Liver (tissue), 9 donors: ENCODE data around the gene RYR1. TPM values are rescaled to one million over a fixed set of nuclear protein-coding genes. Genes with fewer than 3 reads are reported as not detected.
A peak's percentile ranks its signal among the peaks of the same experiment; 100 is the strongest.
"Not testable (repeated sequence)": the region's sequence is repeated elsewhere in the genome, so short reads cannot be mapped to it uniquely, and the experiment has no call there.

ENCODE experiments used
- DNase-seq: peaks from one replicate; pipeline ENCODE4 v3.0.0-alpha.2; 2017; ENCODE audit warnings: low spot score
- H3K27ac ChIP-seq, 2 donors: one replicate each; pipeline ENCODE4 v1.7.0; 2013; ENCODE audit warnings: inconsistent platforms in 2 of 2, low read length in 2 of 2, control low read depth in 1 of 2, low read depth in 1 of 2, mild to moderate bottlenecking in 1 of 2
- H3K27me3 ChIP-seq, 4 donors: one replicate each; pipeline versions ENCODE4 v1.6.1 to v1.7.0; 2013; ENCODE audit warnings: low read length in 3 of 4, inconsistent platforms in 1 of 4, mild to moderate bottlenecking in 1 of 4, moderate library complexity in 1 of 4; ENCODE audit not compliant: control insufficient read depth in 4 of 4, insufficient read depth in 4 of 4
- H3K36me3 ChIP-seq, 4 donors: one replicate each; pipeline versions ENCODE4 v1.6.1 to v1.7.0; 2013; ENCODE audit warnings: low read length in 3 of 4, mild to moderate bottlenecking in 3 of 4, low read depth in 1 of 4, moderate library complexity in 1 of 4; ENCODE audit not compliant: control insufficient read depth in 4 of 4, insufficient read depth in 3 of 4
- H3K4me1 ChIP-seq, 4 donors: one replicate each; pipeline versions ENCODE4 v1.6.1 to v1.7.0; 2013; ENCODE audit warnings: low read length in 3 of 4, mild to moderate bottlenecking in 3 of 4, moderate library complexity in 1 of 4; ENCODE audit not compliant: control insufficient read depth in 4 of 4, insufficient read depth in 4 of 4
- H3K4me3 ChIP-seq, 3 donors: one replicate each; pipeline versions ENCODE4 v1.6.1 to v1.7.0; 2013; ENCODE audit warnings: low read length in 3 of 3, control low read depth in 1 of 3, low read depth in 1 of 3, mild to moderate bottlenecking in 1 of 3
- H3K9ac ChIP-seq, 2 donors: one replicate each; pipeline ENCODE4 v1.7.0; 2013; ENCODE audit warnings: low read length in 2 of 2, mild to moderate bottlenecking in 2 of 2, moderate library complexity in 2 of 2, control low read depth in 1 of 2, low read depth in 1 of 2
- H3K9me3 ChIP-seq, 4 donors: one replicate each; pipeline versions ENCODE4 v1.6.1 to v1.7.0; 2013; ENCODE audit warnings: low read length in 3 of 4; ENCODE audit not compliant: control insufficient read depth in 4 of 4
- EGR1 ChIP-seq, 2 donors: IDR thresholded peaks; 2 replicates each; pipeline ENCODE4 v1.6.1; 2016 to 2018; ENCODE audit warnings: antibody characterized with exemption in 2 of 2, low read depth in 2 of 2
- FOXA1 ChIP-seq: IDR thresholded peaks from 2 replicates; pipeline ENCODE4 v1.6.1; 2016; ENCODE audit warnings: antibody characterized with exemption
- FOXA2 ChIP-seq: IDR thresholded peaks from 2 replicates; pipeline ENCODE4 v1.6.1; 2016; ENCODE audit warnings: antibody characterized with exemption
- GABPA ChIP-seq, 2 donors: IDR thresholded peaks in 1 of 2; conservative IDR thresholded peaks in 1 of 2; 2 replicates each; pipeline ENCODE4 v1.6.1; 2016; ENCODE audit warnings: antibody characterized with exemption in 2 of 2, mild to moderate bottlenecking in 1 of 2, moderate library complexity in 1 of 2
- HNF4A ChIP-seq, 2 donors: conservative IDR thresholded peaks; 2 replicates each; pipeline ENCODE4 v1.6.1; 2016; ENCODE audit warnings: antibody characterized with exemption in 2 of 2, mild to moderate bottlenecking in 2 of 2
- HNF4G ChIP-seq: IDR thresholded peaks from 2 replicates; pipeline ENCODE4 v1.6.1; 2016; ENCODE audit warnings: antibody characterized with exemption
- NR2F2 ChIP-seq: IDR thresholded peaks from 2 replicates; pipeline ENCODE4 v1.6.1; 2016; ENCODE audit warnings: antibody characterized with exemption
- RAD21 ChIP-seq, 2 donors: IDR thresholded peaks; 2 replicates each; pipeline ENCODE4 v1.6.1; 2016; ENCODE audit warnings: antibody characterized with exemption in 2 of 2, mild to moderate bottlenecking in 2 of 2
- RXRA ChIP-seq, 2 donors: IDR thresholded peaks; 2 replicates each; pipeline ENCODE4 v1.6.1; 2017 to 2018; ENCODE audit warnings: antibody characterized with exemption in 2 of 2, mild to moderate bottlenecking in 1 of 2
- SP1 ChIP-seq: IDR thresholded peaks from 2 replicates; pipeline ENCODE4 v1.6.1; 2018; ENCODE audit warnings: antibody characterized with exemption, mild to moderate bottlenecking
- TAF1 ChIP-seq: conservative IDR thresholded peaks from 2 replicates; pipeline ENCODE4 v1.6.1; 2016; ENCODE audit warnings: antibody characterized with exemption, mild to moderate bottlenecking
- YY1 ChIP-seq: IDR thresholded peaks from 2 replicates; pipeline ENCODE4 v1.6.1; 2016; ENCODE audit warnings: antibody characterized with exemption, mild to moderate bottlenecking
- WGBS: extraction: QIAGEN DNeasy Blood & Tissue Kit; methylation state at CpG from one replicate; pipeline ENCODE4 v1.1.7; 2013; 5-methylcytosine and 5-hydroxymethylcytosine counted together
- polyA plus RNA-seq, 2 donors: library from polyadenylated mRNA; stranded (reverse) in 1 of 2; unstranded in 1 of 2; fragments of 200-250 nt in 1 of 2; fragments of >200 nt in 1 of 2; fragmentation: Nextera tagmentation in 1 of 2; extraction: Ambion mirVana in 1 of 2; gene quantifications; one replicate each; pipeline versions ENCODE4 v1.2.1 to v1.2.3, GENCODE V29; 2013 to 2015
- total RNA-seq, 2 donors: library from RNA; depleted of rRNA; stranded (reverse); fragments of >200 nt; gene quantifications; one replicate each; pipeline ENCODE4 v1.2.3, GENCODE V29; 2014
- TF ChIP-seq, protein P1 (sequence below): IDR thresholded peaks from 2 replicates; pipeline ENCODE4 v1.6.1; 2016; ENCODE audit warnings: antibody characterized with exemption
- TF ChIP-seq, protein P2 (sequence below): IDR thresholded peaks from 2 replicates; pipeline ENCODE4 v1.6.1; 2016; ENCODE audit warnings: antibody characterized with exemption
- TF ChIP-seq, protein P3 (sequence below): IDR thresholded peaks from 2 replicates; pipeline ENCODE4 v1.6.1; 2016; ENCODE audit warnings: antibody characterized with exemption, mild to moderate bottlenecking
- TF ChIP-seq, protein P4 (sequence below): fragments of 150-350 bp; IDR thresholded peaks from 2 replicates; pipeline ENCODE4 v1.5.1; 2017; ENCODE audit warnings: improper control_type of control experiment, low read depth, low read length; ENCODE audit not compliant: missing input control
- TF ChIP-seq, protein P5 (sequence below): IDR thresholded peaks from 2 replicates; pipeline ENCODE4 v1.6.1; 2016; ENCODE audit warnings: antibody characterized with exemption
- donor health status: healthy.
- donor health status: healthy.
- donor health status: healthy.
- donor health status: healthy.
- donor health status: healthy.

The RYR1 gene
- total and polyA plus RNA-seq, 4 donors = 0.01 to 0.70 (median 0.29) TPM

DNA sequence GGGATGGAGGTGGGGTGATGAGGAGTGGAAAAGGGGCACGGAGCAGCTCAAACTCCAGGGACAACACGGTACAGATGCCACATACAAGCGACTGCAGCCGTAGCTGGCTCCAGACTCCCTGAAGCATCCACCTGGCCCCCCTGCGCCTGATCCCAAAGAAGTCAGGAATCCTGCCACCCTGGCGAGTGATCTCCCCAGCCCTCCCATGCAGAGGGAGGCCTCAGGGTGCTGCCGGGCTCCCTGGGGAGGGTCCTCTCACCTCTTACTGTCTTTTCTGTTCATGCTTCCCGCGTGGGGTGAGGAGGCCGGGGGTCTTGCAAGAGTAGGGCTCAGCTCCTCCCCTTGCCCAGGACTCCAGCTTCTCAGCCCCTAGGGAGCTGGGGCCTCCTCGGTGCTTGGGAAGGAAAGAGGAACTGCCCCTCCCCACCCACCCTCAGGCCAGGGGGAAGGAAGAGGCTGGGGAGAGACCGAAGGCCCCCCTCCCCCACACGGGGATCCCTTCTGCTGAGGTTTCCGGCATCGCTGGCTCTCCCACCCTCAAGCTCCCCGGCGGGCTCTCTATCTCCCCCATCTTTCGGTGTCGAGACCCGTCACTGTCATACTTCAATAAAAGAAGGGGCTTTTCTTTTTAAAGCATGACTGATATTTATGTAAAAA lies 7.6 kb upstream of the RYR1 start, which contains the start of gene RASGRP4:
TSS of gene RASGRP4 (minus strand) at position 410 of the 657 bp plus-strand sequence. CDS start at position 282, 128 bp downstream.
- H3K27me3 ChIP-seq = no peaks in the 10 kb centered on the region
- H3K36me3 ChIP-seq = no peaks in the 10 kb centered on the region
- TF ChIP-seq, protein P1, sequence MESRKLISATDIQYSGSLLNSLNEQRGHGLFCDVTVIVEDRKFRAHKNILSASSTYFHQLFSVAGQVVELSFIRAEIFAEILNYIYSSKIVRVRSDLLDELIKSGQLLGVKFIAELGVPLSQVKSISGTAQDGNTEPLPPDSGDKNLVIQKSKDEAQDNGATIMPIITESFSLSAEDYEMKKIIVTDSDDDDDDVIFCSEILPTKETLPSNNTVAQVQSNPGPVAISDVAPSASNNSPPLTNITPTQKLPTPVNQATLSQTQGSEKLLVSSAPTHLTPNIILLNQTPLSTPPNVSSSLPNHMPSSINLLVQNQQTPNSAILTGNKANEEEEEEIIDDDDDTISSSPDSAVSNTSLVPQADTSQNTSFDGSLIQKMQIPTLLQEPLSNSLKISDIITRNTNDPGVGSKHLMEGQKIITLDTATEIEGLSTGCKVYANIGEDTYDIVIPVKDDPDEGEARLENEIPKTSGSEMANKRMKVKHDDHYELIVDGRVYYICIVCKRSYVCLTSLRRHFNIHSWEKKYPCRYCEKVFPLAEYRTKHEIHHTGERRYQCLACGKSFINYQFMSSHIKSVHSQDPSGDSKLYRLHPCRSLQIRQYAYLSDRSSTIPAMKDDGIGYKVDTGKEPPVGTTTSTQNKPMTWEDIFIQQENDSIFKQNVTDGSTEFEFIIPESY = no peak
- TF ChIP-seq GABPA (IDR thresholded peaks at IDR 0.05 in 1 of 2, conservative IDR thresholded peaks at IDR 0.05 in 1 of 2) (no peak), EGR1 (IDR thresholded peaks at IDR 0.05; ENCODE audit: low read depth in 2 of 2) (no peak), HNF4A (conservative IDR thresholded peaks at IDR 0.05) (no peak)
- TF ChIP-seq, protein P2, sequence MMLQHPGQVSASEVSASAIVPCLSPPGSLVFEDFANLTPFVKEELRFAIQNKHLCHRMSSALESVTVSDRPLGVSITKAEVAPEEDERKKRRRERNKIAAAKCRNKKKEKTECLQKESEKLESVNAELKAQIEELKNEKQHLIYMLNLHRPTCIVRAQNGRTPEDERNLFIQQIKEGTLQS = no peak
- peak within 1 kb of the TSS in 2 of 3 donors; percentile 21 to 23 for H3K4me3 ChIP-seq
- H3K9me3 ChIP-seq = no peaks in the 10 kb centered on the region
- H3K27ac ChIP-seq = no peak within 1 kb of the TSS
- no peaks in the 10 kb centered on the region for H3K4me1 ChIP-seq
- DNase-seq = no peak
- WGBS = 30% methylated on average over 20 of the region's 20 CpGs
- H3K9ac ChIP-seq = no peak within 1 kb of the TSS

DNA sequence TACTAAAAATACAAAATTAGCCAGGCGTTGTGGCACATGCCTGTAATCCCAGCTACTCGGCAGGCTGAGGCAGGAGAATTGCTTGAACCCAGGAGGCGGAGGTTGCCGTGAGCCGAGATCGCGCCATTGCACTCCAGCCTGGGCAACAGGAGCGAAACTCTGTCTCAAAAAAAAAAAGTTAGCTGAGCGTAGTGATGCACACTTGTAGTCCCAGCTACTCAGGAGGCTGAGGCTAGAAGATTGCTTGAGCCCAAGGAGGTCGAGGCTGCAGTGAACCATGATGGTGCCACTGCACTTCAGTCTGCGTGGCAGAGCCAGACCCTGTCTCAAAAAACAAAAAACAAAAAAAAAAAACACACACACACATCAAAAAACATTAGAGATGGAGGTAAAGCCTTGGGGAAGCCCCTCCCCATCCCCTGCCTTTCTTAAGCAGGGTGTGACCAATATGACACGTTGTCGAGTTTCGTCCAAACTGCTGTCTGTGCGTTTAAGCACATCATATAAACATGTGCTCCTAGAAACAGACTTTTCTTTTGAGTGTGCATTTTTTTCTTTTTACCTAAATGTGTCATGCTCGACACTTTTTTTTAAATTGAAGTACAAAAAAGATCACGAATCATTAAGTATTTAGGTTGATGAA lies 6.3 kb upstream of the RYR1 start:
- H3K9ac ChIP-seq, H3K9me3 ChIP-seq, H3K27ac ChIP-seq, H3K36me3 ChIP-seq, H3K4me1 ChIP-seq, DNase-seq, H3K27me3 ChIP-seq, H3K4me3 ChIP-seq: not testable (repeated sequence)
- 76% methylated on average over 17 of the region's 17 CpGs for WGBS

DNA sequence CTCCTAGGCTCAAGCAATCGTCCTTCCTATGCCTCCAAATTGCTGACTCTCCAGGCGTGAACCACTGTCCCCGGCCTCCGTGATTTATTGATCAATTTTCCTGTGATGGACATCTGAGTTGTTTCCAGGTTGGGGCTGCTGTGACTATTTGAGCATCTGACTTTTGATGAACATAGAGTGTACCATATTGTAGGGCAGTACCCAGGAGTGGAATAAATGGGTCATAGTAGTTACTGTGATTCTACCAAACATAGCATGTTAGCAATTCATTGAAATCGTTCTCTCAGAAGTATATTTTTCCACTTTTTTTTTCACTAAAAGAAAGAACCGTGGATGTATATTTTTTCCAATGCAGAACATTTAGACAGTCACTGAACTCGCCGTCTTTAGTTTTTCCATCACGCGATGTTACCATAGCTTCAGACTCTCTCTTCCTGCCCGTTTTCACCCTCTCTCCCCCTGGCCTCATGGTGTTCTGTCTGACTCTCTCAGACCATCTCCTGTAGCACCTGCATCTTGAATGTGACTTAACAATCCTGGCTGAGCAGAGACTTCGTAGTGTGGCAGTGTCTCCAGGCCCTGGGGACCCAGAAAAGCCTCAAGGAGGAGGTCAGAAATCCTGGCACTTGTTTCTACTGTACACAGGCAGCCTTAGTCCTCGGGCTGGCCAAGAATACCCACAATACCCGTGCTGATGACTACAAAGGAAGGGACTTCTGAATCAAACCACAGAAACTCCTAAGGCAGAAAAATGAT lies 4.3 kb upstream of the RYR1 start:
- DNase-seq = no peak
- no peak overlapping the region for H3K9ac ChIP-seq
- 54% methylated on average over 14 of the region's 14 CpGs for WGBS
- H3K4me1 ChIP-seq = peaks cover 0 to 2% (median 0%) of the 10 kb centered on the region in 4 donors
- no peaks in the 10 kb centered on the region for H3K9me3 ChIP-seq
- peaks cover 0 to 8% (median under 1%) of the 10 kb centered on the region in 4 donors for H3K27me3 ChIP-seq
- H3K36me3 ChIP-seq = no peaks in the 10 kb centered on the region
- no peak overlapping the region for H3K27ac ChIP-seq
- no peak overlapping the region for H3K4me3 ChIP-seq
- TF ChIP-seq YY1 (no peak), RXRA (IDR thresholded peaks at IDR 0.05) (no peak), GABPA (IDR thresholded peaks at IDR 0.05 in 1 of 2, conservative IDR thresholded peaks at IDR 0.05 in 1 of 2) (no peak), EGR1 (IDR thresholded peaks at IDR 0.05; ENCODE audit: low read depth in 2 of 2) (no peak), SP1 (no peak), HNF4G (no peak), FOXA2 (no peak), HNF4A (conservative IDR thresholded peaks at IDR 0.05) (no peak), TAF1 (no peak), FOXA1 (no peak), NR2F2 (no peak), RAD21 (IDR thresholded peaks at IDR 0.05) (no peak)
- TF ChIP-seq, protein P3, sequence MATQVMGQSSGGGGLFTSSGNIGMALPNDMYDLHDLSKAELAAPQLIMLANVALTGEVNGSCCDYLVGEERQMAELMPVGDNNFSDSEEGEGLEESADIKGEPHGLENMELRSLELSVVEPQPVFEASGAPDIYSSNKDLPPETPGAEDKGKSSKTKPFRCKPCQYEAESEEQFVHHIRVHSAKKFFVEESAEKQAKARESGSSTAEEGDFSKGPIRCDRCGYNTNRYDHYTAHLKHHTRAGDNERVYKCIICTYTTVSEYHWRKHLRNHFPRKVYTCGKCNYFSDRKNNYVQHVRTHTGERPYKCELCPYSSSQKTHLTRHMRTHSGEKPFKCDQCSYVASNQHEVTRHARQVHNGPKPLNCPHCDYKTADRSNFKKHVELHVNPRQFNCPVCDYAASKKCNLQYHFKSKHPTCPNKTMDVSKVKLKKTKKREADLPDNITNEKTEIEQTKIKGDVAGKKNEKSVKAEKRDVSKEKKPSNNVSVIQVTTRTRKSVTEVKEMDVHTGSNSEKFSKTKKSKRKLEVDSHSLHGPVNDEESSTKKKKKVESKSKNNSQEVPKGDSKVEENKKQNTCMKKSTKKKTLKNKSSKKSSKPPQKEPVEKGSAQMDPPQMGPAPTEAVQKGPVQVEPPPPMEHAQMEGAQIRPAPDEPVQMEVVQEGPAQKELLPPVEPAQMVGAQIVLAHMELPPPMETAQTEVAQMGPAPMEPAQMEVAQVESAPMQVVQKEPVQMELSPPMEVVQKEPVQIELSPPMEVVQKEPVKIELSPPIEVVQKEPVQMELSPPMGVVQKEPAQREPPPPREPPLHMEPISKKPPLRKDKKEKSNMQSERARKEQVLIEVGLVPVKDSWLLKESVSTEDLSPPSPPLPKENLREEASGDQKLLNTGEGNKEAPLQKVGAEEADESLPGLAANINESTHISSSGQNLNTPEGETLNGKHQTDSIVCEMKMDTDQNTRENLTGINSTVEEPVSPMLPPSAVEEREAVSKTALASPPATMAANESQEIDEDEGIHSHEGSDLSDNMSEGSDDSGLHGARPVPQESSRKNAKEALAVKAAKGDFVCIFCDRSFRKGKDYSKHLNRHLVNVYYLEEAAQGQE = no peak
- TF ChIP-seq, protein P4, sequence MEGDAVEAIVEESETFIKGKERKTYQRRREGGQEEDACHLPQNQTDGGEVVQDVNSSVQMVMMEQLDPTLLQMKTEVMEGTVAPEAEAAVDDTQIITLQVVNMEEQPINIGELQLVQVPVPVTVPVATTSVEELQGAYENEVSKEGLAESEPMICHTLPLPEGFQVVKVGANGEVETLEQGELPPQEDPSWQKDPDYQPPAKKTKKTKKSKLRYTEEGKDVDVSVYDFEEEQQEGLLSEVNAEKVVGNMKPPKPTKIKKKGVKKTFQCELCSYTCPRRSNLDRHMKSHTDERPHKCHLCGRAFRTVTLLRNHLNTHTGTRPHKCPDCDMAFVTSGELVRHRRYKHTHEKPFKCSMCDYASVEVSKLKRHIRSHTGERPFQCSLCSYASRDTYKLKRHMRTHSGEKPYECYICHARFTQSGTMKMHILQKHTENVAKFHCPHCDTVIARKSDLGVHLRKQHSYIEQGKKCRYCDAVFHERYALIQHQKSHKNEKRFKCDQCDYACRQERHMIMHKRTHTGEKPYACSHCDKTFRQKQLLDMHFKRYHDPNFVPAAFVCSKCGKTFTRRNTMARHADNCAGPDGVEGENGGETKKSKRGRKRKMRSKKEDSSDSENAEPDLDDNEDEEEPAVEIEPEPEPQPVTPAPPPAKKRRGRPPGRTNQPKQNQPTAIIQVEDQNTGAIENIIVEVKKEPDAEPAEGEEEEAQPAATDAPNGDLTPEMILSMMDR = no peak
- TF ChIP-seq, protein P5, sequence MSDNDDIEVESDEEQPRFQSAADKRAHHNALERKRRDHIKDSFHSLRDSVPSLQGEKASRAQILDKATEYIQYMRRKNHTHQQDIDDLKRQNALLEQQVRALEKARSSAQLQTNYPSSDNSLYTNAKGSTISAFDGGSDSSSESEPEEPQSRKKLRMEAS = no peak
